ENCODE measurements around the gene COLEC12. TPM values are rescaled to one million over a fixed set of nuclear protein-coding genes. Genes with fewer than 3 reads are reported as not detected.

Gene COLEC12
- total and polyA plus RNA-seq, 3 donors from 2014 or later = 4.5 to 10.4 (median 8.1) TPM

- no peak overlapping the region for H3K27ac ChIP-seq
- DNase-seq = no peak
- no peaks in the 10 kb centered on the region for H3K9me3 ChIP-seq
- H3K36me3 ChIP-seq (ENCODE audit: low read depth, missing control alignments) = no peaks in the 10 kb centered on the region
- H3K4me1 ChIP-seq = no peaks in the 10 kb centered on the region
- TF ChIP-seq, protein P1, sequence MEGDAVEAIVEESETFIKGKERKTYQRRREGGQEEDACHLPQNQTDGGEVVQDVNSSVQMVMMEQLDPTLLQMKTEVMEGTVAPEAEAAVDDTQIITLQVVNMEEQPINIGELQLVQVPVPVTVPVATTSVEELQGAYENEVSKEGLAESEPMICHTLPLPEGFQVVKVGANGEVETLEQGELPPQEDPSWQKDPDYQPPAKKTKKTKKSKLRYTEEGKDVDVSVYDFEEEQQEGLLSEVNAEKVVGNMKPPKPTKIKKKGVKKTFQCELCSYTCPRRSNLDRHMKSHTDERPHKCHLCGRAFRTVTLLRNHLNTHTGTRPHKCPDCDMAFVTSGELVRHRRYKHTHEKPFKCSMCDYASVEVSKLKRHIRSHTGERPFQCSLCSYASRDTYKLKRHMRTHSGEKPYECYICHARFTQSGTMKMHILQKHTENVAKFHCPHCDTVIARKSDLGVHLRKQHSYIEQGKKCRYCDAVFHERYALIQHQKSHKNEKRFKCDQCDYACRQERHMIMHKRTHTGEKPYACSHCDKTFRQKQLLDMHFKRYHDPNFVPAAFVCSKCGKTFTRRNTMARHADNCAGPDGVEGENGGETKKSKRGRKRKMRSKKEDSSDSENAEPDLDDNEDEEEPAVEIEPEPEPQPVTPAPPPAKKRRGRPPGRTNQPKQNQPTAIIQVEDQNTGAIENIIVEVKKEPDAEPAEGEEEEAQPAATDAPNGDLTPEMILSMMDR (IDR thresholded peaks at IDR 0.05) = no peak
- no peak for TF ChIP-seq POLR2A (IDR thresholded peaks at IDR 0.05)
- intact Hi-C loops (cut with DNase I; ENCODE audit: low total_unique reads) = no loop called here
- no peaks in the 10 kb centered on the region for H3K27me3 ChIP-seq
- H3K4me3 ChIP-seq = no peak overlapping the region
Observed at GRCh38 chr18:532632-533031, 32.1 kb upstream of the COLEC12 start.

DNA sequence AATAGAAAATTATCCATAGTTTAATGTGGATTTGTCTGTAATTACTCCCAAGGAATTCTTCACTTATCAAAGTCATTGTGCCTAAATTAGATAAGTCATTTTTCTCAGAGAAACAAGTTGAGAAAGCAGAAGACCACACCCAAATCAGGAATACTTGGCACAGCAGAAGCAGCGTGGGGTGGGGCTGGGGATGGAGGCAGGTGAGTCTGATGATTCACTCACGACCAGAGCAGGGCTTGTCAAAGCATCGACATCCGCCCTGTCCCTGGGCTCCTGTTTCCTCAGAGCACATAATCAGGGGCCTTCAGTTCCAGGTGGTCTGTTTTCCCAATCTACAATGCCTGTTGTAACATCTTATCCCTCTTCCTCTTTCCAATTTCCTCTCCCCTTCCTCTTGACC, 31.5 kb upstream of the COLEC12 start:
- intact Hi-C loops (cut with DNase I; ENCODE audit: low total_unique reads) = no loop called here
- WGBS, 2 donors = 89 to 93% methylated on average over 4 of the region's 4 CpGs
- no peak for DNase-seq

DNA sequence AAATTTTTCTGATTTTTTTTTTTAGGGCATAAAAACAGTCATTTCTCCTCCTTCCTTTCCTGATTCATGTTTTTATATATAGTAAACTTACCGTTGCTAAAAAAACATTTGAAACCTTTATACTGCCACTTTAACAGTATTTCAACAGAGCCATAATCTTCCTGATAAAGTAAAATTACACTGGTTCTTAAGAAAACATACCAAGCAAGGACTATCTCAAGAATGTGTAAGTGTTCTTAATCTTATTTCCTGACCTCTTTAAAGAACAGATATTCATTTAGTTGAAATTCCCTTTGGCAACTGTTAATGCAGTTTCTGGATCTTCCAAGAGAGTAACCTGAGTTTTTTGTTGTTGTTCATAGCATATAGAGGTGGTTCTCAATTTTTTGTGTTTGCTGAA, 26.6 kb upstream of the COLEC12 start:
- Histone ChIP-seq H3K9me3 (no peaks in the 10 kb centered on the region), H3K4me3 (no peak overlapping the region), H3K27me3 (no peaks in the 10 kb centered on the region), H3K27ac (no peak overlapping the region), H3K4me1 (no peaks in the 10 kb centered on the region), H3K36me3 (ENCODE audit: low read depth, missing control alignments) (no peaks in the 10 kb centered on the region)
- no peak for TF ChIP-seq POLR2A (IDR thresholded peaks at IDR 0.05)
- TF ChIP-seq, protein P1 (IDR thresholded peaks at IDR 0.05) = no peak
- intact Hi-C loops (cut with DNase I; ENCODE audit: low total_unique reads) = no loop called here
- DNase-seq = no peak
- WGBS, 2 donors = 40 to 44% methylated on average over 1 of the region's 1 CpG

More for the DNA sequence above, 31.5 kb upstream of the COLEC12 start:
- Histone ChIP-seq H3K27me3 (no peaks in the 10 kb centered on the region), H3K36me3 (ENCODE audit: low read depth, missing control alignments) (no peaks in the 10 kb centered on the region), H3K9me3 (no peaks in the 10 kb centered on the region), H3K4me3 (no peak overlapping the region), H3K4me1 (no peaks in the 10 kb centered on the region), H3K27ac (no peak overlapping the region)
- TF ChIP-seq, protein P1 (IDR thresholded peaks at IDR 0.05) = no peak

DNA sequence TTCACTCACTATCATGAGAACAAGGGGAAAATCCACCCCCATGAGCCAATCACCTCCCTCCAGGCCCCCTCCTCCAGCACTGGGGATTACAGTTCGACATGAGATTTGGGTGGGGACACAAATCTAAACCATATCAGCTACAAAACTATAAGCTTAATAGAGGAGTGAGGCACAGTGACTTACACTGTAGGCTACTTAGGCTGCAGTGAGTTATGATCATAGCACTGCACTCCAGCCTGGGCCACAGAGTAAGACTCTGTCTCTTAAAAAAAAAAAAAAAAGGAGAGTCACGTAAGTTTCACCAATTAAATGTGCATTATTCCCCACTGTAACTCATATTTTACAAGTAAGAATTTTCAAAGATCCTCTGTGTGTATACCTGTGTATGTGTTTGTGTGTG, 26.2 kb upstream of the COLEC12 start:
- intact Hi-C loops (cut with DNase I; ENCODE audit: low total_unique reads) = no loop called here

More for the DNA sequence above, 26.2 kb upstream of the COLEC12 start:
- H3K27me3 ChIP-seq = no peaks in the 10 kb centered on the region
- WGBS, 2 donors = 68 to 86% methylated on average over 2 of the region's 2 CpGs
- H3K4me3 ChIP-seq = no peak overlapping the region
- DNase-seq = no peak
- H3K4me1 ChIP-seq = no peaks in the 10 kb centered on the region
- H3K36me3 ChIP-seq (ENCODE audit: low read depth, missing control alignments) = no peaks in the 10 kb centered on the region
- TF ChIP-seq, protein P1 (IDR thresholded peaks at IDR 0.05) = no peak
- no peak for TF ChIP-seq POLR2A (IDR thresholded peaks at IDR 0.05)
- no peak overlapping the region for H3K27ac ChIP-seq
- no peaks in the 10 kb centered on the region for H3K9me3 ChIP-seq

Measured in testis (tissue), 3 donors.